ENCODE measurements around the gene PARP9.
"Not testable (repeated sequence)": the region's sequence is repeated elsewhere in the genome, so short reads cannot be mapped to it uniquely, and the experiment has no call there.

Gene PARP9

DNA sequence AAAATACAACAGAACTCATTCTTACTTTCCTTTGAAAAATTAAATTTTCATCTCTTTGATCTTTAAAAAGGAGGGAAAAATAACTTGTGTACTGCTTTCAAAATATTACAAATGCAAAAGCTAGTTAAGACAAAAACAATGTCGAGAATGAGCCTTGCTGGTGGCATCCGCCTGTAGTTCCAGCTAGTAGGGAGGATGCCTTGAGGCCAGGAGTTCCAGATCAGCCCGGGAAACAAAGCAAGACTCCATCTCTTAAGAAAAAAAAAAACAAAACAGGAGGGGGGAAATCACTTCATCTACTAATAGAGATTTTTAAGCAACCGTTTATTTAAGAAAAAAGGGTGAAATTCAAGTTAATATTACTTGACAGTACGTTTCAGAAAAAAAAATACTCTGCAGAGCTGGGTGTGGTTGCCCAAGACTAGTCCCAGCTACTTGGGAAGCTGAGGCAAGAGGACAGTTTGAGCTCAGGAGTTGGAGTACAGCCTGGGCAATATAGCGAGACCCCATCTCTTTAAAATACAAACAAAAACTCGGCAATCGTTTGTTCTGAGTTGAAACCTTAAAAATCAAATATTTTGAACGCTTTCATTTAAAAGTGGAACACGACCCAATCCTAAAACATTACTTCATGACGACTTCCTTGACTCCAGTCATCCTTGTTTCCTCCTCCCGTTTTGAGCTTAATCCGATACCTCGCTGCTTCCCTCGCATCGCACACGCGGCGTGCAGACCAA lies 50.5 kb downstream of the PARP9 start:
- CTCF ChIA-PET: no interaction called here
- no peak for TF ChIP-seq SP1 (IDR thresholded peaks at IDR 0.05)
- TF ChIP-seq L3MBTL2 (conservative IDR thresholded peaks at IDR 0.05): peak; percentile 72
- TF ChIP-seq FOXM1 (IDR thresholded peaks at IDR 0.05; ENCODE audit: borderline replicate concordance): no peak
- no peak for DNase-seq (ENCODE audit: extremely low spot score)
- POLR2A ChIA-PET: interaction anchor here (0.8 to 1.9 kb wide), 5 partner anchors 8 to 98 kb away, joined by 3 to 6 read pairs (median 3); partner anchors contain the start of gene WDR5B

DNA sequence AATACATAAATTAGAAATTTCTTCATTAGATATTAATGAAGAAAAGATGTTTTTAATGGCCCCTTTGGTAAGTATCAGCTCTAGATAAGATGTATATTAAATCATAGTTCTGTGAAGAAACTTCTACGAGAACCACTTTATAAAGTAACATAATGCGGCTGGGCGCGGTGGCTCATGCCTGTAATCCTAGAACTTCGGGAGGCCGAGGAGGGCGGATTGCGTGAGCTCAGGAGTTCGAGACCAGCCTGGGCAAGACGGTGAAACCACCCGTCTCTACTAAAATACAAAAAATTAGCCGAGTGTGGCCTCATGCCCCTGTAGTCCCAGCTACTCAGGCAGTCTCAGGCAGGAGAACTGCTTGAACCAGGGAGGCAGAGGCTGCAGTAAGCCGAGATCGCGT lies 51.8 kb downstream of the PARP9 start:
- POLR2A ChIA-PET: no interaction called here
- no peak for TF ChIP-seq LEF1 (IDR thresholded peaks at IDR 0.05; ENCODE audit: borderline replicate concordance)
- no peak for TF ChIP-seq BHLHE40 (IDR thresholded peaks at IDR 0.05; ENCODE audit: borderline replicate concordance)
- TF ChIP-seq SUZ12 (IDR thresholded peaks at IDR 0.05): no peak
- no peak for TF ChIP-seq ELF4 (IDR thresholded peaks at IDR 0.05)
- TF ChIP-seq TARDBP (IDR thresholded peaks at IDR 0.05): no peak
- no peak for TF ChIP-seq ARNT (IDR thresholded peaks at IDR 0.05)
- no peak for TF ChIP-seq L3MBTL2 (conservative IDR thresholded peaks at IDR 0.05)
- no peak for TF ChIP-seq ZNF384 (IDR thresholded peaks at IDR 0.05)
- no peak for TF ChIP-seq NFRKB (IDR thresholded peaks at IDR 0.05)
- TF ChIP-seq FOXM1 (IDR thresholded peaks at IDR 0.05; ENCODE audit: borderline replicate concordance): no peak
- TF ChIP-seq, protein P1, sequence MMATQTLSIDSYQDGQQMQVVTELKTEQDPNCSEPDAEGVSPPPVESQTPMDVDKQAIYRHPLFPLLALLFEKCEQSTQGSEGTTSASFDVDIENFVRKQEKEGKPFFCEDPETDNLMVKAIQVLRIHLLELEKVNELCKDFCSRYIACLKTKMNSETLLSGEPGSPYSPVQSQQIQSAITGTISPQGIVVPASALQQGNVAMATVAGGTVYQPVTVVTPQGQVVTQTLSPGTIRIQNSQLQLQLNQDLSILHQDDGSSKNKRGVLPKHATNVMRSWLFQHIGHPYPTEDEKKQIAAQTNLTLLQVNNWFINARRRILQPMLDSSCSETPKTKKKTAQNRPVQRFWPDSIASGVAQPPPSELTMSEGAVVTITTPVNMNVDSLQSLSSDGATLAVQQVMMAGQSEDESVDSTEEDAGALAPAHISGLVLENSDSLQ (IDR thresholded peaks at IDR 0.05): no peak
- no peak for TF ChIP-seq FOXA1 (IDR thresholded peaks at IDR 0.05)
- no peak for TF ChIP-seq SP1 (IDR thresholded peaks at IDR 0.05)
- no peak for TF ChIP-seq CTBP1 (IDR thresholded peaks at IDR 0.05; ENCODE audit: borderline replicate concordance)
- no peak for TF ChIP-seq HDGF (IDR thresholded peaks at IDR 0.05; ENCODE audit: borderline replicate concordance)
- TF ChIP-seq FOXK2 (IDR thresholded peaks at IDR 0.05): no peak
- DNase-seq (ENCODE audit: extremely low spot score): no peak
- CTCF ChIA-PET: no interaction called here

DNA sequence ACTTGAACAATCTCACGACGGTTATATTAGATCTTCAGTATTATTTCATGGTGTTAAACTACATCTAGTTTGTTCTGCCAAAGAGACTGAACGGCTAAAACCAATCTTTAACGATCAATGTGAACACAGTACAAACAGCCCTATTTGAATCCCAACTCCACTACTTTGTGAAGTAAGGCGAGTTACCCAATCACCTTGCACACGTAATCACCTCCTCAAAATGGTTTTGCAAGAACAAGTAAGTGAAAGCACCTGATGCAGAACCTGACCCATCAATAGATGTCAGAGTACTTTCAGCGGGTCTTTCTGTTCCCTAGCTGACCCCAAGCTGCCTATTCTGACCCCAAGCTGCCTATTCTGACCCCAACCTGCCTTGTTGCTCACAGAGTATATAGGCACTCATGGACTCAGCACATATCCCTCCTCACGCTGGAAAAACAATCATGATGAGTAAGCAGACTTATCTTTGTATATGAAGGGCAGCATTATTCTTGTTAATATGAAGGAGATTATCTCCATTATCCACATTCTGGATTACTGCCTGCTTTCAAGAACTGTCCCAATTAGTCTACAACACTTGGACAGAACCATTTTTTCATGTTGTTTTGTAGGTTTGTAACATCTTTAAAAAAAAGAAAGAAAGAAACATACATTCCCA lies 53.1 kb downstream of the PARP9 start:
- TF ChIP-seq ELF4 (IDR thresholded peaks at IDR 0.05): no peak
- no peak for TF ChIP-seq FOXA1 (IDR thresholded peaks at IDR 0.05)
- TF ChIP-seq FOXM1 (IDR thresholded peaks at IDR 0.05; ENCODE audit: borderline replicate concordance): no peak
- TF ChIP-seq L3MBTL2 (conservative IDR thresholded peaks at IDR 0.05): no peak
- no peak for TF ChIP-seq FOXK2 (IDR thresholded peaks at IDR 0.05)
- TF ChIP-seq ZNF384 (IDR thresholded peaks at IDR 0.05): no peak
- no peak for TF ChIP-seq TARDBP (IDR thresholded peaks at IDR 0.05)
- TF ChIP-seq NFRKB (IDR thresholded peaks at IDR 0.05): no peak
- no peak for TF ChIP-seq SUZ12 (IDR thresholded peaks at IDR 0.05)
- no peak for TF ChIP-seq BHLHE40 (IDR thresholded peaks at IDR 0.05; ENCODE audit: borderline replicate concordance)
- no peak for TF ChIP-seq LEF1 (IDR thresholded peaks at IDR 0.05; ENCODE audit: borderline replicate concordance)
- no peak for DNase-seq (ENCODE audit: extremely low spot score)
- ChIA-PET CTCF (no interaction called here), POLR2A (no interaction called here)

DNA sequence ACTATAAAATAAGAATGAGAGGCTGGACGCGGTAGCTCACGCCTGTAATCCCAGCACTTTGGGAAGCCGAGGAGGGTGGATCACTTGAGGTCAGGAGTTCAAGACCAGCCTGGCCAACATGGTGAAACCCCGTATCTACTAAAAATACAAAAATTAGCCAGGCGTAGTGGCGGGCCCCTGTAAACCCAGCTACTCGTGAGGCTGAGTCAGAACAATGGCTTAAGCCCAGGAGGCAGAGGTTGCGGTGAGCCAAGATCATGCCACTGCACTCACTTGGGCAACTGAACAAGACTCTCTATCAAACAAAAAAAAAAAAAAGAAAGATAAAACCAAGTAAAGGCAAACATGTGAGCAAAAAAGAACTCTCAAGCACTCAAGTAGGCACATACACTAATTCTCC lies 55.2 kb downstream of the PARP9 start:
- CTCF ChIA-PET; DNase-seq (ENCODE audit: extremely low spot score); POLR2A ChIA-PET: not testable (repeated sequence)

DNA sequence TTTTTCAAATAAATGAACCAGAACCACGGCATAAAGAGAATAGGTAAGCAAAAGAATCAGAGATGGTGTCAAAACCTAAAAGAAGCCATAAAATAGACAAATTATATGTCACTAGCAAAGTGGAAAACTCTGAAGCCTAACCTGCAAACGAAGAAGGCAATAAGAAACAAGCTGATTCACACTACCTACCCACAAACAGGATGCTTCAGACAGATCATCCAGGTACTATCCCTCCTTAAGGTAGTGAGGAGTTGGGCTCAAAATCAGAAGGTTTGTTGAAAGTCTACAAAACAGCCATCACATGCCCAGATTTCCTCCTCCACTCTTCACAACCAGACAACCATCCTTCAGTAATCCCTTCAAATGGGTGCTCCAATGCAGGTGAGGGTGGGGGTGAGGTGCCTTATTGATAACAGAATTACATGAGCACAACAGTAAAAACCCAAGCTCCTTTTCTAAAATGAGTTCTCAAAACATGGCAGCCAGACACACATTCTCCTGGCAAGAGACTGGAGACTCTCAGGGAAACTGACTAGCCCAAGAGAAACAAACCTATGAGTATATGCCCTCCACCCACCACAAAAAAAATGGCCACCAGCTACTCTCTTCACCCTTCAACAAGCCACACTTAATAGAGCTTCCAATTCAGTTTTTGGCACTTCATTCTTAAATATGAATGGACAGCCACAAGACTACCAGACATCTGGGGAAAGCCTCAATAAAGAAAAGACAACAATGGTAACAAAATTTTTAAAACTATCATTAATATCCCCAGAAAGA lies 55.8 kb downstream of the PARP9 start:
- DNase-seq (ENCODE audit: extremely low spot score): no peak
- ChIA-PET POLR2A (no interaction called here), CTCF (no interaction called here)
- TF ChIP-seq SUZ12 (IDR thresholded peaks at IDR 0.05) (no peak), ELF4 (IDR thresholded peaks at IDR 0.05) (no peak), FOXM1 (IDR thresholded peaks at IDR 0.05; ENCODE audit: borderline replicate concordance) (no peak), SP1 (IDR thresholded peaks at IDR 0.05) (no peak), FOXA1 (IDR thresholded peaks at IDR 0.05) (no peak)

DNA sequence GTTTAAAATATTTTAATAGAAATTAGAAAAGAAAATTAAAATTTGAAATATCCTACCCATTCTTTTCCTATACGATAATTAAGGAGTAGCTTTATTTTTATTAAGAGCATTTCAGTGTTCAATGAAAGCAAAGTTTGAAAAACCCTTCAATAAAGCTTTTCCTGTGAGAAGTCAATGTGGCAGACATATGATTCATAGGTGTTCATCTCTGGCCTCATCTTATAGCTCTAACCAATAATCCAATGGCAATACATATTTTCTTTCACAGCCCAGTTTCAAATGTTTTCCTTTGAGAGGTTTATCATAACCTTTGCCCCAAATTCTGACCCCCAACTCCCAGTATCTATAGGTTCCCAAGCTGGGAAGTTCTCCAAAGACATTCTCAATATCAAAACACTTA lies 57.6 kb downstream of the PARP9 start:
- POLR2A ChIA-PET: interaction anchor here (0.7 kb wide), 1 partner anchor 8 kb away, joined by 3 read pairs; the partner anchor contains the start of gene KPNA1
- TF ChIP-seq, protein P1 (IDR thresholded peaks at IDR 0.05): no peak
- TF ChIP-seq FOXK2 (IDR thresholded peaks at IDR 0.05) (no peak), SP1 (IDR thresholded peaks at IDR 0.05) (no peak), FOXM1 (IDR thresholded peaks at IDR 0.05; ENCODE audit: borderline replicate concordance) (no peak), LEF1 (IDR thresholded peaks at IDR 0.05; ENCODE audit: borderline replicate concordance) (no peak), L3MBTL2 (conservative IDR thresholded peaks at IDR 0.05) (no peak), BHLHE40 (IDR thresholded peaks at IDR 0.05; ENCODE audit: borderline replicate concordance) (no peak), ELF4 (IDR thresholded peaks at IDR 0.05) (no peak), HDGF (IDR thresholded peaks at IDR 0.05; ENCODE audit: borderline replicate concordance) (no peak), CTBP1 (IDR thresholded peaks at IDR 0.05; ENCODE audit: borderline replicate concordance) (no peak), FOXA1 (IDR thresholded peaks at IDR 0.05) (no peak), TARDBP (IDR thresholded peaks at IDR 0.05) (no peak), SUZ12 (IDR thresholded peaks at IDR 0.05) (no peak), ZNF384 (IDR thresholded peaks at IDR 0.05) (no peak)
- CTCF ChIA-PET: no interaction called here
- DNase-seq (ENCODE audit: extremely low spot score): no peak

Measured in HEK293T (cell line).